Endothelial cell of umbilical vein (primary cell): ENCODE data around the gene CAP2. TPM values are rescaled to one million over a fixed set of nuclear protein-coding genes. Genes with fewer than 3 reads are reported as not detected.
"Not testable (repeated sequence)": the region's sequence is repeated elsewhere in the genome, so short reads cannot be mapped to it uniquely, and the experiment has no call there.

Source experiments
- BruUV-seq: library from RNA; stranded (reverse); fragments of 400-500 nt; replicated peaks from 2 replicates; lab custom pipeline; 2021; lab: Mats Ljungman, UMichigan
- CTCF ChIA-PET: fragments of 300-600, 350-600 bp; sonication (Branson Sonifier 250); formaldehyde crosslinking; loops from one replicate; lab custom pipeline; 2021; ENCODE audit warnings: antibody characterized with exemption, inconsistent platforms; lab: Charles Lee
- POLR2A ChIA-PET: fragments of 300-600, 350-600 bp; sonication (Branson Sonifier 250); formaldehyde crosslinking; loops from one replicate; lab custom pipeline; 2021; ENCODE audit warnings: antibody characterized with exemption, inconsistent platforms; lab: Charles Lee
- DNase-seq: peaks from one replicate; pipeline ENCODE4 v3.0.0-alpha.2; 2011; ENCODE audit warnings: low read depth, low spot score
- FAIRE-seq: peaks from 2 replicates; lab custom pipeline; 2011; peaks lifted over from hg19 to GRCh38; lab: Jason Lieb, UNC
- H2AFZ ChIP-seq: 2 replicates; pipeline ENCODE4 v1.6.0; 2012; ENCODE audit warnings: low read depth, low read length, control low read depth, inconsistent platforms
- H3K27ac ChIP-seq: 2 replicates; pipeline ENCODE4 v1.5.1; 2011; ENCODE audit warnings: low read depth, mild to moderate bottlenecking, control low read depth, low read length, moderate library complexity; ENCODE audit not compliant: insufficient read depth
- H3K27me3 ChIP-seq, 2 experiments: 2 replicates each; pipeline versions ENCODE4 v1.6.0 to v1.6.1; 2011; ENCODE audit warnings: low read length in 2 of 2, mixed read lengths in 1 of 2; ENCODE audit not compliant: control insufficient read depth in 2 of 2, insufficient read depth in 2 of 2
- H3K36me3 ChIP-seq, 2 experiments: 2 replicates in 1 of 2; 3 replicates in 1 of 2; pipeline ENCODE4 v1.5.1; 2011; ENCODE audit warnings: low read length in 2 of 2, mild to moderate bottlenecking in 1 of 2, moderate library complexity in 1 of 2; ENCODE audit not compliant: control insufficient read depth in 2 of 2, insufficient read depth in 2 of 2; ENCODE audit errors: extremely low read depth in 1 of 2
- H3K4me1 ChIP-seq: 3 replicates; pipeline ENCODE4 v1.5.1; 2011; ENCODE audit warnings: mild to moderate bottlenecking, low read length; ENCODE audit not compliant: control insufficient read depth, insufficient read depth; ENCODE audit errors: extremely low read depth
- H3K4me2 ChIP-seq: 2 replicates; pipeline ENCODE4 v1.6.1; 2011; ENCODE audit warnings: low read length, control low read depth, mixed read lengths; ENCODE audit not compliant: insufficient read depth
- H3K4me3 ChIP-seq, 3 experiments: fragments of 200-600 bp in 1 of 3; sonication (generic), shearing (Covaris generic) in 1 of 3; replicated peaks in 1 of 3; 2 replicates each; pipeline ENCODE4 v1.5.1; 2011 to 2016; ENCODE audit warnings: control low read depth in 3 of 3, low read length in 3 of 3, mild to moderate bottlenecking in 2 of 3, inconsistent platforms in 1 of 3, low read depth in 1 of 3, moderate library complexity in 1 of 3; ENCODE audit not compliant: insufficient read depth in 1 of 3
- H3K79me2 ChIP-seq: 2 replicates; pipeline ENCODE4 v1.6.0; 2012; ENCODE audit warnings: low read length, inconsistent platforms; ENCODE audit not compliant: control insufficient read depth, insufficient read depth
- H3K9ac ChIP-seq: replicated peaks from 2 replicates; pipeline ENCODE3; 2011; ENCODE audit warnings: low read length, control low read depth; ENCODE audit not compliant: insufficient read depth; ENCODE audit errors: extremely low read depth
- H3K9me1 ChIP-seq: replicated peaks from 3 replicates; pipeline ENCODE4 v1.6.0; 2011; ENCODE audit warnings: mild to moderate bottlenecking, low read length; ENCODE audit not compliant: control insufficient read depth, insufficient read depth; ENCODE audit errors: extremely low read depth
- H3K9me3 ChIP-seq: replicated peaks from 2 replicates; pipeline ENCODE4 v1.5.1; 2012; ENCODE audit warnings: low read length, inconsistent platforms; ENCODE audit not compliant: control insufficient read depth, insufficient read depth
- H4K20me1 ChIP-seq: replicated peaks from 2 replicates; pipeline ENCODE3; 2011; ENCODE audit warnings: mild to moderate bottlenecking, low read length; ENCODE audit not compliant: control insufficient read depth, insufficient read depth; ENCODE audit errors: extremely low read depth
- JUN ChIP-seq: IDR thresholded peaks from 2 replicates; pipeline ENCODE4 v1.6.1; 2011; ENCODE audit warnings: borderline replicate concordance, low read depth; ENCODE audit not compliant: insufficient read length, insufficient read depth
- POLR2A ChIP-seq: IDR thresholded peaks from 2 replicates; pipeline ENCODE4 v1.6.1; 2012; ENCODE audit warnings: low read depth, mild to moderate bottlenecking, control low read depth, low read length
- dilution Hi-C: fragments of 300-500 bp; cut with MboI; formaldehyde crosslinking; loops from one replicate; pipeline ENCODE4 v1.15.0; 2019; ENCODE audit warnings: low sequenced_read_pairs; ENCODE audit not compliant: extremely low pct_ligation_motif_present
- intact Hi-C: fragments of 100-400 bp; cut with micrococcal nuclease; formaldehyde crosslinking; loops from one replicate; pipeline ENCODE4 v1.10.0; 2022
- polyA plus RNA-seq, 4 experiments: library from polyadenylated mRNA; depleted of rRNA in 3 of 4; stranded (reverse) in 3 of 4; unstranded in 1 of 4; fragments of >200 nt; gene quantifications; 2 replicates each; pipeline versions ENCODE4 v1.2.1 to v1.2.3, GENCODE V29; 2011 to 2012; ENCODE audit warnings: missing spikeins in 1 of 4
- total RNA-seq: library from RNA; stranded (reverse); gene quantifications from 2 replicates; pipeline ENCODE4 v1.2.3, GENCODE V29; 2021

CAP2 gene
- total and polyA plus RNA-seq, 2 donors (not counting 3 experiments of a cell fraction or from before 2014, with no cell fraction given): 12.2 to 21.3 TPM

GRCh38 chr6:17581282-17581681 lies 187.9 kb downstream of the CAP2 start:
- BruUV-seq, H2AFZ ChIP-seq, CTCF ChIA-PET, dilution Hi-C loops, intact Hi-C loops, H3K4me2 ChIP-seq, H3K36me3 ChIP-seq, H3K9me1 ChIP-seq, DNase-seq, H3K4me1 ChIP-seq, H4K20me1 ChIP-seq, H3K27ac ChIP-seq, H3K79me2 ChIP-seq, H3K9me3 ChIP-seq, FAIRE-seq, H3K4me3 ChIP-seq, H3K27me3 ChIP-seq, H3K9ac ChIP-seq: not testable (repeated sequence)
- POLR2A ChIA-PET: interaction anchor here (1.2 kb wide), 1 partner anchor 90 kb away, joined by 4 read pairs; no protein-coding TSS in a partner anchor

DNA sequence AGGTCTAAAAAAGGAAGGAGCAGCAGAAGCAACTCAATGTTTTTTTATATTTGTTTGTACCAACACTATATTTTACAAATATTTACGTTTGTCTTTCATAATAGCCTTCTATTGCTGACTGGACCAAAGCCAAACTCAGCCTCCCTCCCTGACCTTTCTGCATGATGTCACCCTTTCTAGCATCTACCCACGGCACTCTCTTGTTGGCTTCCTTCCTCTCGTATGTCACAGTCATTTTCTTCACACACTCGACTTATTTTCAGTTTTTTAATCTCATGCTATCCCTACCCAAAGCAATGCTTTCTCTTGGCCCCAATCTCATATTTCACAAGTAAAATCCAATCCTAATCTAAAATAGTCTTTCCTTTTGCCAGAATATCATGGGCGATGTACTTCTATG lies 190.4 kb downstream of the CAP2 start:
- no peak for FAIRE-seq

More for the DNA sequence above, 190.4 kb downstream of the CAP2 start:
- no peaks in the 10 kb centered on the region for H3K36me3 ChIP-seq
- no peaks in the 10 kb centered on the region for H3K79me2 ChIP-seq
- ChIA-PET POLR2A (no interaction called here), CTCF (interaction anchor here (0.6 to 1.7 kb wide), 74 partner anchors 9 to 498 kb away, joined by 3 to 45 read pairs (median 4); partner anchors contain the start of genes CAP2, FAM8A1 and RBM24)
- H3K4me3 ChIP-seq: peak overlapping the region in 1 of 3 experiments; percentile 13
- H3K27ac ChIP-seq: peak overlapping the region; percentile 63
- BruUV-seq: no TSS peak
- H2AFZ ChIP-seq: peak overlapping the region; percentile 26
- dilution Hi-C loops: no loop called here
- H3K9me1 ChIP-seq: no peaks in the 10 kb centered on the region
- H4K20me1 ChIP-seq: no peaks in the 10 kb centered on the region
- no peak overlapping the region for H3K9ac ChIP-seq
- intact Hi-C loops: loop anchor here (1.0 kb wide), 8 partner anchors 93 to 538 kb away; partner anchors contain the start of gene NHLRC1
- peaks cover 8% of the 10 kb centered on the region for H3K4me1 ChIP-seq
- TF ChIP-seq JUN (peak; percentile 38), POLR2A (no peak)
- DNase-seq: no peak
- H3K27me3 ChIP-seq: no peaks in the 10 kb centered on the region
- H3K9me3 ChIP-seq: no peaks in the 10 kb centered on the region
- peak overlapping the region; percentile 43 for H3K4me2 ChIP-seq
